ENCODE measurements around the gene TSKU. TPM values are rescaled to one million over a fixed set of nuclear protein-coding genes. Genes with fewer than 3 reads are reported as not detected.

Gene TSKU
- total and polyA plus RNA-seq, 2 experiments from 2014 or later: 11.7 to 31.1 TPM

- TF ChIP-seq, protein P1, sequence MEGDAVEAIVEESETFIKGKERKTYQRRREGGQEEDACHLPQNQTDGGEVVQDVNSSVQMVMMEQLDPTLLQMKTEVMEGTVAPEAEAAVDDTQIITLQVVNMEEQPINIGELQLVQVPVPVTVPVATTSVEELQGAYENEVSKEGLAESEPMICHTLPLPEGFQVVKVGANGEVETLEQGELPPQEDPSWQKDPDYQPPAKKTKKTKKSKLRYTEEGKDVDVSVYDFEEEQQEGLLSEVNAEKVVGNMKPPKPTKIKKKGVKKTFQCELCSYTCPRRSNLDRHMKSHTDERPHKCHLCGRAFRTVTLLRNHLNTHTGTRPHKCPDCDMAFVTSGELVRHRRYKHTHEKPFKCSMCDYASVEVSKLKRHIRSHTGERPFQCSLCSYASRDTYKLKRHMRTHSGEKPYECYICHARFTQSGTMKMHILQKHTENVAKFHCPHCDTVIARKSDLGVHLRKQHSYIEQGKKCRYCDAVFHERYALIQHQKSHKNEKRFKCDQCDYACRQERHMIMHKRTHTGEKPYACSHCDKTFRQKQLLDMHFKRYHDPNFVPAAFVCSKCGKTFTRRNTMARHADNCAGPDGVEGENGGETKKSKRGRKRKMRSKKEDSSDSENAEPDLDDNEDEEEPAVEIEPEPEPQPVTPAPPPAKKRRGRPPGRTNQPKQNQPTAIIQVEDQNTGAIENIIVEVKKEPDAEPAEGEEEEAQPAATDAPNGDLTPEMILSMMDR (conservative IDR thresholded peaks at IDR 0.05; ENCODE audit: low read depth in 2 of 2): no peak
- TF ChIP-seq, protein P2, sequence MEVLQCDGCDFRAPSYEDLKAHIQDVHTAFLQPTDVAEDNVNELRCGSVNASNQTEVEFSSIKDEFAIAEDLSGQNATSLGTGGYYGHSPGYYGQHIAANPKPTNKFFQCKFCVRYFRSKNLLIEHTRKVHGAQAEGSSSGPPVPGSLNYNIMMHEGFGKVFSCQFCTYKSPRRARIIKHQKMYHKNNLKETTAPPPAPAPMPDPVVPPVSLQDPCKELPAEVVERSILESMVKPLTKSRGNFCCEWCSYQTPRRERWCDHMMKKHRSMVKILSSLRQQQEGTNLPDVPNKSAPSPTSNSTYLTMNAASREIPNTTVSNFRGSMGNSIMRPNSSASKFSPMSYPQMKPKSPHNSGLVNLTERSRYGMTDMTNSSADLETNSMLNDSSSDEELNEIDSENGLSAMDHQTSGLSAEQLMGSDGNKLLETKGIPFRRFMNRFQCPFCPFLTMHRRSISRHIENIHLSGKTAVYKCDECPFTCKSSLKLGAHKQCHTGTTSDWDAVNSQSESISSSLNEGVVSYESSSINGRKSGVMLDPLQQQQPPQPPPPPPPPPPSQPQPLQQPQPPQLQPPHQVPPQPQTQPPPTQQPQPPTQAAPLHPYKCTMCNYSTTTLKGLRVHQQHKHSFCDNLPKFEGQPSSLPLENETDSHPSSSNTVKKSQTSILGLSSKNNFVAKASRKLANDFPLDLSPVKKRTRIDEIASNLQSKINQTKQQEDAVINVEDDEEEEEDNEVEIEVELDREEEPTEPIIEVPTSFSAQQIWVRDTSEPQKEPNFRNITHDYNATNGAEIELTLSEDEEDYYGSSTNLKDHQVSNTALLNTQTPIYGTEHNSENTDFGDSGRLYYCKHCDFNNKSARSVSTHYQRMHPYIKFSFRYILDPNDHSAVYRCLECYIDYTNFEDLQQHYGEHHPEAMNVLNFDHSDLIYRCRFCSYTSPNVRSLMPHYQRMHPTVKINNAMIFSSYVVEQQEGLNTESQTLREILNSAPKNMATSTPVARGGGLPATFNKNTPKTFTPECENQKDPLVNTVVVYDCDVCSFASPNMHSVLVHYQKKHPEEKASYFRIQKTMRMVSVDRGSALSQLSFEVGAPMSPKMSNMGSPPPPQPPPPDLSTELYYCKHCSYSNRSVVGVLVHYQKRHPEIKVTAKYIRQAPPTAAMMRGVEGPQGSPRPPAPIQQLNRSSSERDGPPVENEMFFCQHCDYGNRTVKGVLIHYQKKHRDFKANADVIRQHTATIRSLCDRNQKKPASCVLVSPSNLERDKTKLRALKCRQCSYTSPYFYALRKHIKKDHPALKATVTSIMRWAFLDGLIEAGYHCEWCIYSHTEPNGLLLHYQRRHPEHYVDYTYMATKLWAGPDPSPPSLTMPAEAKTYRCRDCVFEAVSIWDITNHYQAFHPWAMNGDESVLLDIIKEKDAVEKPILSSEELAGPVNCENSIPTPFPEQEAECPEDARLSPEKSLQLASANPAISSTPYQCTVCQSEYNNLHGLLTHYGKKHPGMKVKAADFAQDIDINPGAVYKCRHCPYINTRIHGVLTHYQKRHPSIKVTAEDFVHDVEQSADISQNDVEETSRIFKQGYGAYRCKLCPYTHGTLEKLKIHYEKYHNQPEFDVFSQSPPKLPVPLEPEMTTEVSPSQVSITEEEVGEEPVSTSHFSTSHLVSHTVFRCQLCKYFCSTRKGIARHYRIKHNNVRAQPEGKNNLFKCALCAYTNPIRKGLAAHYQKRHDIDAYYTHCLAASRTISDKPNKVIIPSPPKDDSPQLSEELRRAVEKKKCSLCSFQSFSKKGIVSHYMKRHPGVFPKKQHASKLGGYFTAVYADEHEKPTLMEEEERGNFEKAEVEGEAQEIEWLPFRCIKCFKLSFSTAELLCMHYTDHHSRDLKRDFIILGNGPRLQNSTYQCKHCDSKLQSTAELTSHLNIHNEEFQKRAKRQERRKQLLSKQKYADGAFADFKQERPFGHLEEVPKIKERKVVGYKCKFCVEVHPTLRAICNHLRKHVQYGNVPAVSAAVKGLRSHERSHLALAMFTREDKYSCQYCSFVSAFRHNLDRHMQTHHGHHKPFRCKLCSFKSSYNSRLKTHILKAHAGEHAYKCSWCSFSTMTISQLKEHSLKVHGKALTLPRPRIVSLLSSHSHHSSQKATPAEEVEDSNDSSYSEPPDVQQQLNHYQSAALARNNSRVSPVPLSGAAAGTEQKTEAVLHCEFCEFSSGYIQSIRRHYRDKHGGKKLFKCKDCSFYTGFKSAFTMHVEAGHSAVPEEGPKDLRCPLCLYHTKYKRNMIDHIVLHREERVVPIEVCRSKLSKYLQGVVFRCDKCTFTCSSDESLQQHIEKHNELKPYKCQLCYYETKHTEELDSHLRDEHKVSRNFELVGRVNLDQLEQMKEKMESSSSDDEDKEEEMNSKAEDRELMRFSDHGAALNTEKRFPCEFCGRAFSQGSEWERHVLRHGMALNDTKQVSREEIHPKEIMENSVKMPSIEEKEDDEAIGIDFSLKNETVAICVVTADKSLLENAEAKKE (CRISPR knock-in tag; IDR thresholded peaks at IDR 0.05): no peak
- TF ChIP-seq STAT1 (IDR thresholded peaks at IDR 0.05; ENCODE audit: unreplicated experiment): no peak
- no peak for TF ChIP-seq JUNB (IDR thresholded peaks at IDR 0.05; ENCODE audit: unreplicated experiment)
- TF ChIP-seq POLR2AphosphoS5 (IDR thresholded peaks at IDR 0.05; ENCODE audit: low read depth): no peak
- TF ChIP-seq CREB1 (CRISPR knock-in tag; IDR thresholded peaks at IDR 0.05; ENCODE audit: low read depth): no peak
Observed at GRCh38 chr11:76845069-76845468, 61.9 kb downstream of the TSKU start (continued).

GRCh38 chr11:76846441-76846840 lies 63.3 kb downstream of the TSKU start:
- no peak overlapping the region for H3K4me3 ChIP-seq
- H3K79me2 ChIP-seq (replicated peaks; ENCODE audit: insufficient read depth): no peaks in the 10 kb centered on the region
- H3F3A ChIP-seq (replicated peaks; ENCODE audit: low read depth): no peaks in the 10 kb centered on the region
- no peak overlapping the region for H2AFZ ChIP-seq
- H3K9me2 ChIP-seq (ENCODE audit: insufficient read depth): no peaks in the 10 kb centered on the region
- H3K4me1 ChIP-seq (ENCODE audit: insufficient read depth): no peaks in the 10 kb centered on the region
- peaks cover 1% of the 10 kb centered on the region for H3K27me3 Mint-ChIP-seq (ENCODE audit: insufficient read depth, low read depth, poor library complexity)
- no peak overlapping the region for H3K27ac ChIP-seq (ENCODE audit: low read depth)
- H3K27me3 ChIP-seq (ENCODE audit: insufficient read depth): no peaks in the 10 kb centered on the region
- H3K36me3 Mint-ChIP-seq (ENCODE audit: low read depth): no peaks in the 10 kb centered on the region
- H3K4me1 Mint-ChIP-seq: peaks cover 3% of the 10 kb centered on the region; the same call in 1 of the 3 replicates
- H3K9me3 Mint-ChIP-seq: no peaks in the 10 kb centered on the region
- ATAC-seq (no peak), DNase-seq (ENCODE audit: low spot score) (no peak)
- no peaks in the 10 kb centered on the region for H4K20me1 ChIP-seq (replicated peaks; ENCODE audit: insufficient read depth)
- no peak overlapping the region for H3K4me2 ChIP-seq
- no peaks in the 10 kb centered on the region for H3K36me3 ChIP-seq (ENCODE audit: insufficient read depth)
- no peak overlapping the region for H3K27ac Mint-ChIP-seq
- no peak overlapping the region for H3K4me3 Mint-ChIP-seq
- TF ChIP-seq, protein P1 (conservative IDR thresholded peaks at IDR 0.05; ENCODE audit: low read depth in 2 of 2): no peak

Measured in GM23338 (cell line).